ENCODE measurements around the gene MLXIP. TPM values are rescaled to one million over a fixed set of nuclear protein-coding genes. Genes with fewer than 3 reads are reported as not detected.

MLXIP gene
- total and polyA plus RNA-seq, 9 of the 15 experiments (the other 6 are each of a cell fraction or from before 2014, with no cell fraction given) = 2.2 to 66.3 (median 18.1) TPM

GRCh38 chr12:122062832-122063693 lies 15.5 kb upstream of the MLXIP start (continued):
- TF ChIP-seq PKNOX1 (IDR thresholded peaks at IDR 0.05) (peak; percentile 59), FOXA3 (CRISPR knock-in tag; conservative IDR thresholded peaks at IDR 0.05 in 1 of 2, IDR thresholded peaks at IDR 0.05 in 1 of 2) (peak; percentile 66 to 91), OTX1 (CRISPR knock-in tag; IDR thresholded peaks at IDR 0.05) (0 out of 2 replicates have a peak, but pooled peaks have one; percentile 73), GATA2 (CRISPR knock-in tag; IDR thresholded peaks at IDR 0.05) (no peak), ZFP30 (CRISPR knock-in tag; IDR thresholded peaks at IDR 0.05; ENCODE audit: borderline replicate concordance) (no peak), ZBTB40 (IDR thresholded peaks at IDR 0.05) (peak; percentile 70), ZBTB40 (CRISPR knock-in tag; IDR thresholded peaks at IDR 0.05) (no peak), ZBTB26 (CRISPR knock-in tag; IDR thresholded peaks at IDR 0.05) (peak; percentile 94), GABPA (tag; conservative IDR thresholded peaks at IDR 0.05; ENCODE audit: low read depth) (peak; percentile 39; the same call in 1 of the 2 replicates), IRF2 (CRISPR knock-in tag; IDR thresholded peaks at IDR 0.05) (no peak), ZBTB1 (CRISPR knock-in tag; IDR thresholded peaks at IDR 0.05; ENCODE audit: borderline replicate concordance, low read depth) (no peak), ZSCAN32 (CRISPR knock-in tag; IDR thresholded peaks at IDR 0.05) (no peak), BRD9 (IDR thresholded peaks at IDR 0.05; ENCODE audit: low read depth, partially characterized antibody) (peak; percentile 32), ZC3H8 (IDR thresholded peaks at IDR 0.05) (peak; percentile 45), CEBPG (CRISPR knock-in tag; IDR thresholded peaks at IDR 0.05) (no peak), CEBPG (tag; conservative IDR thresholded peaks at IDR 0.05 in 1 of 2, IDR thresholded peaks at IDR 0.05 in 1 of 2) (no peak)

Data from K562 (cell line).